CD4-positive, alpha-beta T cell treated with Interleukin-4 for 1 hour (primary cell): Measurements from ENCODE around the gene ZNF236.
A peak's percentile ranks its signal among the peaks of the same experiment; 100 is the strongest.
"Not testable (repeated sequence)": the region's sequence is repeated elsewhere in the genome, so short reads cannot be mapped to it uniquely, and the experiment has no call there.

Experiments used
- DNase-seq, 2 donors: peaks; one replicate each; pipeline ENCODE4 v3.0.0-alpha.2; 2020 to 2022

ZNF236 gene

GRCh38 chr18:76914314-76914713 is 92.0 kb downstream of the ZNF236 start:
- no peak for DNase-seq

- no peak for DNase-seq
These were observed 92.4 kb downstream of the ZNF236 start for GRCh38 chr18:76914796-76915195.

- DNase-seq, result no peak
These were observed 93.1 kb downstream of the ZNF236 start for GRCh38 chr18:76915456-76915855.

GRCh38 chr18:76920974-76921373 is 98.6 kb downstream of the ZNF236 start:
- DNase-seq, result no peak

GRCh38 chr18:76922107-76922506 is 99.8 kb downstream of the ZNF236 start:
- DNase-seq, result peak; percentile 57 to 64

GRCh38 chr18:76923485-76924085 is 101.2 kb downstream of the ZNF236 start:
- no peak for DNase-seq

GRCh38 chr18:76925501-76925900 is 103.1 kb downstream of the ZNF236 start:
- DNase-seq, result no peak

GRCh38 chr18:76927223-76927725 is 104.9 kb downstream of the ZNF236 start:
- DNase-seq, result no peak

- no peak for DNase-seq
These were observed 106.0 kb downstream of the ZNF236 start for GRCh38 chr18:76928179-76928868.

GRCh38 chr18:76931171-76931570 is 108.8 kb downstream of the ZNF236 start:
- no peak for DNase-seq

GRCh38 chr18:76932026-76932819 is 109.9 kb downstream of the ZNF236 start:
- no peak for DNase-seq

- DNase-seq, result no peak
These were observed 113.5 kb downstream of the ZNF236 start for GRCh38 chr18:76935722-76936337.

GRCh38 chr18:76936877-76937276 is 114.5 kb downstream of the ZNF236 start:
- DNase-seq, result no peak

GRCh38 chr18:76937597-76937996 is 115.2 kb downstream of the ZNF236 start:
- no peak for DNase-seq

GRCh38 chr18:76938619-76939018 is 116.3 kb downstream of the ZNF236 start:
- no peak for DNase-seq

GRCh38 chr18:76941284-76941683 is 118.9 kb downstream of the ZNF236 start:
- no peak for DNase-seq

- no peak for DNase-seq
These were observed 121.4 kb downstream of the ZNF236 start for GRCh38 chr18:76943542-76944339.

- not testable (repeated sequence) for DNase-seq
These were observed 122.0 kb downstream of the ZNF236 start for GRCh38 chr18:76944346-76944745.

- DNase-seq, result peak in 1 of 2 donors; percentile 19
These were observed 126.0 kb downstream of the ZNF236 start for GRCh38 chr18:76948345-76948744.

GRCh38 chr18:76951456-76952247 is 129.3 kb downstream of the ZNF236 start:
- no peak for DNase-seq

- DNase-seq, result no peak
These were observed 130.4 kb downstream of the ZNF236 start for GRCh38 chr18:76952747-76953146.

GRCh38 chr18:76953156-76953555 is 130.8 kb downstream of the ZNF236 start:
- no peak for DNase-seq
